Measurements from ENCODE around the gene FAM217B. TPM values are rescaled to one million over a fixed set of nuclear protein-coding genes. Genes with fewer than 3 reads are reported as not detected.

Gene FAM217B
- total RNA-seq, 1 experiment from 2014 or later: 14.0 TPM

Other genes with a start within 250 kb of the FAM217B start
- gene SYCP2, start 6.8 kb upstream of the FAM217B start, total RNA-seq (2014; rRNA removed; shearing (Covaris generic)): 5.0 and 8.6 TPM in 2 replicates
- 1.7 and 2.9 TPM in 2 replicates for gene PPP1R3D, start 84 bp upstream of the FAM217B start, total RNA-seq (2014; rRNA removed; shearing (Covaris generic))
- gene CDH26, start 18.0 kb downstream of the FAM217B start, total RNA-seq (2014; rRNA removed; shearing (Covaris generic)): not detected in 2 replicates

Data from G401 (cell line).